Measurements from ENCODE around the gene FIBIN.
"Not testable (repeated sequence)": the region's sequence is repeated elsewhere in the genome, so short reads cannot be mapped to it uniquely, and the experiment has no call there.

FIBIN gene

DNA sequence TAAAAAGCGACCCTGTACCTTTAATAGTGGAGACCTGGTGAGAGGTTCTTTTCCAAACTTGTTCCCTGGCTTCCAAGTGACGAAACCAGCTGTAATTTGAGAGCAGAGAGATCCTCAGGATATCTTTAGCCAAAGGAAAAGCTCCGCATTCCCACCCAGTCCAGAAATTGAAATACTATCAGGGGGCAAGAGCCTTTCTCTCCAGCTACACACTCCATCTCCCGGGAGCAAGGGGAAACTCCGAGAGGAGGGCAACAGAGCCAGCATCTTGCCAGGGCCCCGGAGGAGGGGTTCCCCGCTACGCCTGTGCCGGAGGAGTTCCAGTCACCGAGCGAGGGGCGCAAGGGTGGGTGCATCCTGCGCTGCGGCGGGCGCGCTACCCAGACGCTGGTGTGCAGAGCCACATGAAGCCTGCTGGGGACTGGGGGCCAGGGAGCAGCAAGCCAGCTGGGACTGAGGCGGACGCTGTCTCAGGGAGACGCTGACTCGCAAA is at the start of gene FIBIN:
TSS of gene FIBIN (plus strand) at position 148 of the 493 bp plus-strand sequence. CDS start 415 bp downstream, outside the sequence.
- no peak for DNase-seq (ENCODE audit: low read depth)

DNA sequence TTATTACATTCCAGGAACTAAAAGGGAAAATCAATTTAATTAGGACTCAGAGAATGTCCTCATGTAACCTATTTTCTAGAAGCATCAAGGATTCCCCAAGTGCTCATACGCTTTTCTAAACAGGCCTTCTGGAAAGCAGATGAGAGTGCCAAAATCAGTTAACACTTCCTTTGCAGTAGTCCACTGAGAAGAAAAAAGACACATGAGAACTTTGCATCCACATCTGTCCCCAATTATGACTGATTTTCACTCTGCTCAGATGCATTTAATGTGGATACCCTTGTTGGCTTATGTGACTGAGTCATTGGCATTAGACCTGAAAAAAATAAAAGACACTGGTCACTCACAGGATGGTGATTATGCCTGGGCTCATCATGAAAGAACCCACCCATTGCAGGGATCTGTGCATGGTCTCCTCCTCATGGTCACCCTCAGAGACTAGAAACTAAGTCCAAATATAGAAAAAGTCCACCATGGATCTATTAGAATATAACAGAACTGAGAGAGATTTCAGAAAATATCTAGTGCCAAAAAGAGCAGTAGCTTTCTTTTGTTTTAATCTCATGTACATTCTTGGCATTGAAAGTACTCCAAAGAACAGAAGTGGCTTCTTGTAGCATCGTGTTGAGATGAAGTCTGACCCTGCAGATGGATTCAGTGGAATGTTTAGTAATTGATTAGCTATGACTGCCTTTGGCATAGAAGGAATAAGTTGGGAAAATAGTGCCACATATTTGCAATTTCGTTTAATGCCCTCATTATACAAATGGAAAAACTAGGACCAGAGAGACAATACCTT is 48.8 kb upstream of the FIBIN start:
- DNase-seq (ENCODE audit: low read depth) = no peak

- DNase-seq (ENCODE audit: low read depth) = no peak
These were observed 47.6 kb upstream of the FIBIN start for GRCh38 chr11:26946257-26946716.

- no peak for DNase-seq (ENCODE audit: low read depth)
These were observed 46.5 kb upstream of the FIBIN start for GRCh38 chr11:26947379-26947844.

- no peak for DNase-seq (ENCODE audit: low read depth)
These were observed 45.8 kb upstream of the FIBIN start for GRCh38 chr11:26947904-26948639.

GRCh38 chr11:26948881-26949280 is 45.0 kb upstream of the FIBIN start:
- DNase-seq (ENCODE audit: low read depth) = no peak

DNA sequence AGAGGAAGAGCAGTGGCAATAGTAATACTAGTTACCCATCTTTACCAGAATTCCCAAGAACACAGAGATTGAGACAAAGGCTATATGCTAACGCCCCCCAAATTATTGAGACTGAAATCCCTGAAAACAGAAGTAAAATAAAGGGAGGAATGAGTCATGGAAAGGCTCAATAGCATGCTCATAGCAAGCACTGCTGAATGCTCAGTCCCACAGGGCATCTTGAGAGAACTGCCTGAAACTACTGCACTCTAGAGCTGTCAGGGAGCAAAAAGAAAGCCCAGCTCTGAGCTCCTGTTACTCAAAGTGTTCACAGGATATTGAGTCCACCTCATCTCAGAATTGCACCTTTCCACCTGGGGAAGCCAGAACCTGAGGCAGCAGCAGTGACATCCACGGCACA is 44.1 kb upstream of the FIBIN start:
- no peak for DNase-seq (ENCODE audit: low read depth)

GRCh38 chr11:26950260-26950719 is 43.6 kb upstream of the FIBIN start:
- no peak for DNase-seq (ENCODE audit: low read depth)

- DNase-seq (ENCODE audit: low read depth) = no peak
These were observed 42.0 kb upstream of the FIBIN start for GRCh38 chr11:26951809-26952515.

- DNase-seq (ENCODE audit: low read depth) = no peak
These were observed 40.0 kb upstream of the FIBIN start for GRCh38 chr11:26953770-26954392.

DNA sequence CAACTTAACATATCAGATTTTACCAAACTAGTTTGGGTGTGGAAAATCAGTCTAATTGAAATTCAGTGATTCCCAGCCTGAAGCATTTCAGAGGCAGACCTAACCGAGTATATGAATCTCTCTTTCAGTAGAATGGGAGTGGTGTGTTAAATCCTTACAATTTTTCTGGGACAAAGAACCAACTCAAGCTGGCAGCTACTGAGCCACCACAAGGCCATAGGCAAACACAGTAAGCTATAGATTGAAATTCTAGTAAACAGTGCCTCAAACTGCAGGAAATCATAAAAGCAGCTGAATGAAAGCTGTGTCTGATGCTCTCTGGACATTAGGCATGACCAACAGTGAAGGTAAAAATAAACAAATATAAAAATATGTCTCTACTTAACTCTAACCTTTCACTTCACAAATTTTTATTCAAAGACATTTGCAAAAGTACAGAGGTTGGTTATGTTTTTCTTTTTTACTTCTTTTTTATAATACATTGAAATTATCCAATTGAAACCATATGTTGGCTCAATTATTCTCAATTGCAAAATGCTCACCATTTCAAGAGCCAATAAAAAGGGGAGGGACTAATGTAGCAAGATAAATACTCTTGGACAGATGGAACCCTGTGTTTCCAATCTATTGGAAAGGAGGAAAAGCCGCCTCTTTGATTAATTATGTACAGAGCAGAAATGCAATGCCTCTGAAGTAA is 35.8 kb upstream of the FIBIN start:
- no peak for DNase-seq (ENCODE audit: low read depth)

- DNase-seq (ENCODE audit: low read depth) = no peak
These were observed 35.2 kb upstream of the FIBIN start for GRCh38 chr11:26958702-26959049.

GRCh38 chr11:26960281-26960680 is 33.6 kb upstream of the FIBIN start:
- no peak for DNase-seq (ENCODE audit: low read depth)

DNA sequence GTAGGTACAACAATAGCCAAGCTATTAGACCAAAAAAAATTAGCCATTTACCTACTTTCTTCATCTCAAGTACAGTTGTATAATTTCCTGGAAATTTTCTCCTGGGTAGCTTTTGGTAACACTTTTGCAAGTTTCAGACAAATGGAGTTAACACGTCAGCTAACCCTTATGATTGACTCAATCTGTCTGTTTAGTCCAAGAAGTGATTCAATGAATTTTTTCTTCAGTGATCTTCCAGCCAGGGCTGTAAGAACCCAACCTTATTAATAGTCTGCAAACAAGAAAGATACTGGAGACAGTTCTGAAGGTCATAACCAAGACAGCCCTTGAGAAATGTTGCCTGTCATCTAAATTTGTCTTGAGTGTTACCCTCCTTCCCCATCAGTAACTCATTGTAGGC is 30.1 kb upstream of the FIBIN start:
- no peak for DNase-seq (ENCODE audit: low read depth)

GRCh38 chr11:26964339-26964738 is 29.6 kb upstream of the FIBIN start:
- no peak for DNase-seq (ENCODE audit: low read depth)

- not testable (repeated sequence) for DNase-seq (ENCODE audit: low read depth)
These were observed 28.9 kb upstream of the FIBIN start for GRCh38 chr11:26964847-26965485.

DNA sequence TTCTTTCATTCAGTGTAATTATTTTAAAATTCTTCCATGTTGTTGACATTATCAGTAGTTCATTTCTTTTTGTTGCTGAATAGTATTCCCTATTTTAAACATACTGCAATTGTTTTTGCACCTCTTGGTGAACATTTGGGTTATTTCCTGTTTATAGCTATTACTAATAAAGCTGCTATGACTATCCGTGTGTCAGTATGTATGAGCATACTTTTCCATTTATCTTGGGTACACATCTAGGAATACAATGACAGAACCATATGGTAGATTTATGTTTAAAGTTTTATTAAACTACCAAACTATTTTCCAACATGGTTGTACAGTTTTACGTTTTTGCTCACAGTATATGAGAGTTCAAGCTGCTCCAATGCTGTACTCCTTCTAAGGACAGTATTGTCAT is 22.0 kb upstream of the FIBIN start:
- no peak for DNase-seq (ENCODE audit: low read depth)

DNA sequence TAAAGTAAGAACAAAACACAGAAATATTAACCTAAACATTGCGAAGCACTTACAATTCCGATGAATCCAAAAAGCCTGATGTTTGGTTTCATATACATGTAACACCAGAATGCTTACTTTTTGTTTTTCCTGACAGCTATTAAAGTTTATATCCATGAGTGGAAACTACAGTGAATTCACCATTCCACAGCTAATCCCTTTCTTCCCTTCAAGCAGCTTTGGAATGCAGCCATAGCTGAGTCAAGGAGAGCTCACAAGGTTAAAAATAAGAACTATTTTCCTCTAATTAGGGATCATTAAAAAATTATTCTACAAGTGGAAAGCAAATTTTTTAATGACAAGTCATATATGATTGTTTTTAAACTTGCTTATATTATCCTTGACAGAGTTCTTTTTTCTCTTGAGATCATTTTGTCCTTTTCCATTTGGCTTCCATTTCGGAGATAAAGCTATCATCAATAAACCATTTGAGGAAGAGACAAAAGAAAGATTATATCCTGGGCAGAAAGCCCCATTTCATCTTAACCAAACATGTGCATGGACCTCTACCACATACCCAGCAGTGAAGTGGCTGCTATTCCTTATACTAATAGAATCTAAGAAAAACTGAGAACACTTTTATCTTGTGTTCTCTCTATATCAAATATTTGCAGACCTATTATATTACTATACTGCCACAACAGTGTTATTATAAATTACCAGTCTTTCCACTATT is 19.7 kb upstream of the FIBIN start:
- no peak for DNase-seq (ENCODE audit: low read depth)

GRCh38 chr11:26974996-26975395 is 18.9 kb upstream of the FIBIN start:
- no peak for DNase-seq (ENCODE audit: low read depth)

DNA sequence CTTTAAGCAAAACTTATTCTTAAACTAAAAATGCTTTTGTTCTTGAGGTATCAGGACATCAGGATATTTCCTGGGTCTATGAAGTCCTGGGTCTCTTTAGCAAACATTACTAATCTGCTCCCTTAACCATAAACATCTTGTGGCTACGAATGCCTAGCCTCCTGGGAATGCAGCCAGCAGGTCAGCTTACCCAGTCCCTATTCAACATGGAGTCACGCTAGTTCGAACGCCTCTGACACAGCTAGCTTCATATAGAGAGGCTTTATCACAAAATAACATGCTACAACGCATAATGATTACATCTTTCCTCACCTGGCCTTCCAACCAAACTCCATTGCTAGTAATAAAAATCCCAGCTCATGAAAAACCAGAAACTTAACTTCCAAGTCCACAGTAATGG is 17.5 kb upstream of the FIBIN start:
- no peak for DNase-seq (ENCODE audit: low read depth)

Measured in activated gamma-delta T cell treated with anti-CD3 and anti-CD28 coated beads, Interleukin-2, amount 50 U/mL, for 16 hours (primary cell).